ENCODE measurements around the gene MTHFD1L.

GRCh38 chr6:150932996-150933395 is 67.5 kb downstream of the MTHFD1L start:
- no peak for TF ChIP-seq CTCF (IDR thresholded peaks at IDR 0.05 in 2 of 3, conservative IDR thresholded peaks at IDR 0.05 in 1 of 3; ENCODE audit: insufficient read depth in 2 of 3, low read depth in 1 of 3, low read length in 3 of 3)
- no peak for TF ChIP-seq TCF3 (CRISPR knock-in tag; IDR thresholded peaks at IDR 0.05)
- TF ChIP-seq SMARCE1 (IDR thresholded peaks at IDR 0.05): no peak
- TF ChIP-seq DPF2 (IDR thresholded peaks at IDR 0.05): no peak
- no peak for TF ChIP-seq ZNF311 (CRISPR knock-in tag; IDR thresholded peaks at IDR 0.05)
- TF ChIP-seq REST (IDR thresholded peaks at IDR 0.05; ENCODE audit: borderline replicate concordance): no peak
- no peak for TF ChIP-seq REST (CRISPR knock-in tag; IDR thresholded peaks at IDR 0.05; ENCODE audit: low read depth)
- no peak for TF ChIP-seq EZH2 (IDR thresholded peaks at IDR 0.05; ENCODE audit: borderline replicate concordance, low read depth, low read length)
- no peak for TF ChIP-seq BHLHE40 (IDR thresholded peaks at IDR 0.05; ENCODE audit: low read length)
- TF ChIP-seq CBFB (CRISPR knock-in tag; IDR thresholded peaks at IDR 0.05): no peak
- no peak for TF ChIP-seq RNF2 (IDR thresholded peaks at IDR 0.05)
- TF ChIP-seq EHMT2 (IDR thresholded peaks at IDR 0.05): no peak
- TF ChIP-seq MYBL2 (IDR thresholded peaks at IDR 0.05; ENCODE audit: low read depth): no peak
- TF ChIP-seq MYBL2 (CRISPR knock-in tag; IDR thresholded peaks at IDR 0.05; ENCODE audit: borderline replicate concordance): no peak

Data from K562 (cell line).